Duodenal mucosa (tissue), 2 donors: Measurements from ENCODE around the gene HSPB7.
"Not testable (repeated sequence)": the region's sequence is repeated elsewhere in the genome, so short reads cannot be mapped to it uniquely, and the experiment has no call there.

Source experiments
- H3K27ac ChIP-seq: one replicate; pipeline ENCODE4 v1.7.0; 2013; ENCODE audit warnings: low read depth, low read length
- H3K27me3 ChIP-seq, 2 donors: one replicate each; pipeline ENCODE4 v1.7.0; 2013; ENCODE audit warnings: low read length in 2 of 2, control low read depth in 1 of 2; ENCODE audit not compliant: insufficient read depth in 2 of 2, control insufficient read depth in 1 of 2
- H3K36me3 ChIP-seq, 2 donors: one replicate each; pipeline ENCODE4 v1.7.0; 2013; ENCODE audit warnings: low read length in 2 of 2, control low read depth in 1 of 2; ENCODE audit not compliant: insufficient read depth in 2 of 2, control insufficient read depth in 1 of 2
- H3K4me1 ChIP-seq, 2 donors: one replicate each; pipeline ENCODE4 v1.7.0; 2013; ENCODE audit warnings: low read length in 2 of 2, control low read depth in 1 of 2; ENCODE audit not compliant: insufficient read depth in 2 of 2, control insufficient read depth in 1 of 2
- H3K4me3 ChIP-seq, 2 donors: one replicate each; pipeline ENCODE4 v1.7.0; 2013; ENCODE audit warnings: low read length in 2 of 2, low read depth in 1 of 2
- H3K9ac ChIP-seq, 2 donors: one replicate each; pipeline ENCODE4 v1.7.0; 2013; ENCODE audit warnings: low read length in 2 of 2, low read depth in 1 of 2
- H3K9me3 ChIP-seq, 2 donors: one replicate each; pipeline ENCODE4 v1.7.0; 2013; ENCODE audit warnings: low read length in 2 of 2, control low read depth in 1 of 2; ENCODE audit not compliant: control insufficient read depth in 1 of 2

Gene HSPB7

GRCh38 chr1:16061266-16061665 lies 43.4 kb upstream of the HSPB7 start:
- H3K27me3 ChIP-seq, result no peaks in the 10 kb centered on the region
- no peaks in the 10 kb centered on the region for H3K4me1 ChIP-seq
- no peak overlapping the region for H3K27ac ChIP-seq
- H3K9me3 ChIP-seq, result no peaks in the 10 kb centered on the region
- no peak overlapping the region for H3K4me3 ChIP-seq
- no peaks in the 10 kb centered on the region for H3K36me3 ChIP-seq
- no peak overlapping the region for H3K9ac ChIP-seq

GRCh38 chr1:16058394-16059120 lies 40.7 kb upstream of the HSPB7 start:
- H3K27me3 ChIP-seq, H3K4me3 ChIP-seq, H3K9me3 ChIP-seq, H3K36me3 ChIP-seq, H3K27ac ChIP-seq, H3K9ac ChIP-seq, H3K4me1 ChIP-seq: not testable (repeated sequence)

GRCh38 chr1:16057314-16057915 lies 39.6 kb upstream of the HSPB7 start:
- H3K4me3 ChIP-seq, result not testable (repeated sequence)

GRCh38 chr1:16056521-16056912 lies 38.7 kb upstream of the HSPB7 start:
- not testable (repeated sequence) for H3K9me3 ChIP-seq, H3K9ac ChIP-seq, H3K4me1 ChIP-seq, H3K36me3 ChIP-seq, H3K4me3 ChIP-seq, H3K27ac ChIP-seq, H3K27me3 ChIP-seq

More at GRCh38 chr1:16057314-16057915, 39.6 kb upstream of the HSPB7 start:
- not testable (repeated sequence) for H3K36me3 ChIP-seq, H3K9ac ChIP-seq, H3K4me1 ChIP-seq, H3K9me3 ChIP-seq, H3K27ac ChIP-seq, H3K27me3 ChIP-seq

- H3K4me1 ChIP-seq, result no peaks in the 10 kb centered on the region
- H3K27ac ChIP-seq, result no peak overlapping the region
- H3K36me3 ChIP-seq, result no peaks in the 10 kb centered on the region
- H3K9ac ChIP-seq, result no peak overlapping the region
- H3K4me3 ChIP-seq, result peak overlapping the region in 1 of 2 donors; percentile 16
- H3K9me3 ChIP-seq, result no peaks in the 10 kb centered on the region
- H3K27me3 ChIP-seq, result no peaks in the 10 kb centered on the region
These were observed 38.0 kb upstream of the HSPB7 start for GRCh38 chr1:16055613-16056520.

- no peaks in the 10 kb centered on the region for H3K36me3 ChIP-seq
- no peak overlapping the region for H3K4me3 ChIP-seq
- H3K27me3 ChIP-seq, result no peaks in the 10 kb centered on the region
- H3K4me1 ChIP-seq, result no peaks in the 10 kb centered on the region
- no peaks in the 10 kb centered on the region for H3K9me3 ChIP-seq
- no peak overlapping the region for H3K9ac ChIP-seq
- no peak overlapping the region for H3K27ac ChIP-seq
These were observed 37.0 kb upstream of the HSPB7 start for GRCh38 chr1:16054598-16055540.

- H3K27ac ChIP-seq, result no peak overlapping the region
- H3K36me3 ChIP-seq, result no peaks in the 10 kb centered on the region
- no peak overlapping the region for H3K4me3 ChIP-seq
- H3K9ac ChIP-seq, result no peak overlapping the region
- no peaks in the 10 kb centered on the region for H3K4me1 ChIP-seq
- H3K27me3 ChIP-seq, result no peaks in the 10 kb centered on the region
- no peaks in the 10 kb centered on the region for H3K9me3 ChIP-seq
These were observed 36.1 kb upstream of the HSPB7 start for GRCh38 chr1:16053781-16054502.

GRCh38 chr1:16051949-16052348 lies 34.1 kb upstream of the HSPB7 start:
- not testable (repeated sequence) for H3K4me1 ChIP-seq, H3K9me3 ChIP-seq, H3K27ac ChIP-seq, H3K9ac ChIP-seq, H3K36me3 ChIP-seq, H3K4me3 ChIP-seq, H3K27me3 ChIP-seq

GRCh38 chr1:16051039-16051438 lies 33.2 kb upstream of the HSPB7 start:
- Histone ChIP-seq H3K9me3 (no peaks in the 10 kb centered on the region), H3K4me1 (no peaks in the 10 kb centered on the region), H3K27me3 (no peaks in the 10 kb centered on the region), H3K27ac (no peak overlapping the region), H3K4me3 (no peak overlapping the region), H3K9ac (no peak overlapping the region), H3K36me3 (no peaks in the 10 kb centered on the region)
